ENCODE results near the gene DGKZ.

DNA sequence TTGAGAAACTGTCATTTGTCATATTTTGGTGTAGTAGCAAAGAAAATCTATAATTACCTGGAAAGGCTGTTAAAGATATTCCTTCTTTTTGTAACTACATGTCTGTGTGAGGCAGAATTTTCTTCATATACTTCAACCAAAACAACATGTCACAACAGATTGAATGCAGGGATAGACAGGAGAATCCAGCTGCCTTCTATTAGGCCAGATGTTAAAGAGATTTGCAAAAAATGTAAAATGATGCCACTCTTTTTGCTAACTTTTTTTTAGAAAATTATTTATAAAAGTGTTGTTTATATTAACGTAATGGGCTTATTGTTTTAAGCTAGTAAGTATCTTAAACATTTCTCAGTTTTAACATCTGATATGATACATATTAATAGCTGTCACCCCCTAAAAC lies 12.7 kb downstream of the DGKZ start:
- no peak for TF ChIP-seq EZH2 (IDR thresholded peaks at IDR 0.05; ENCODE audit: insufficient read depth, poor library complexity, severe bottlenecking)
- no peak for TF ChIP-seq EZH2phosphoT487 (IDR thresholded peaks at IDR 0.05; ENCODE audit: insufficient read depth, low read depth)

Data from GM23248 (cell line).